ENCODE measurements around the gene NAP1L4. TPM values are rescaled to one million over a fixed set of nuclear protein-coding genes. Genes with fewer than 3 reads are reported as not detected.

Gene NAP1L4
- total and polyA plus RNA-seq, 2 donors = 133 to 157 TPM

GRCh38 chr11:2990617-2991451 lies 1.3 kb downstream of the NAP1L4 start:
- H3K27me3 ChIP-seq (ENCODE audit: control insufficient read depth in 2 of 2, insufficient read depth in 1 of 2, low read length in 1 of 2) = no peaks in the 10 kb centered on the region
- peaks cover 0 to 5% of the 10 kb centered on the region in 2 donors for H3K36me3 ChIP-seq (ENCODE audit: control insufficient read depth in 2 of 2, insufficient read depth in 2 of 2, low read length in 1 of 2)
- H3K4me3 ChIP-seq (ENCODE audit: low read length in 2 of 2) = peak overlapping the region; percentile 78 to 90
- peak overlapping the region; percentile 83 to 97 for H3K27ac ChIP-seq (ENCODE audit: low read depth in 1 of 2, low read length in 1 of 2)
- H3K4me1 ChIP-seq (ENCODE audit: control insufficient read depth in 2 of 2, insufficient read depth in 2 of 2, low read length in 2 of 2) = peaks cover 10 to 34% of the 10 kb centered on the region in 2 donors
- 2% methylated on average over 17 of the region's 17 CpGs for WGBS
- no peaks in the 10 kb centered on the region for H3K9me3 ChIP-seq (ENCODE audit: control insufficient read depth in 2 of 2, insufficient read depth in 1 of 2, low read length in 1 of 2)
- peak in 5 of 9 donors; percentile 22 to 61 (median 27) for DNase-seq (ENCODE audit: low read depth in 6 of 9, low spot score in 9 of 9)

- H3K4me3 ChIP-seq (ENCODE audit: low read length in 2 of 2) = peak overlapping the region; percentile 37 to 78
- H3K36me3 ChIP-seq (ENCODE audit: control insufficient read depth in 2 of 2, insufficient read depth in 2 of 2, low read length in 1 of 2) = peaks cover 0 to 5% of the 10 kb centered on the region in 2 donors
- H3K4me1 ChIP-seq (ENCODE audit: control insufficient read depth in 2 of 2, insufficient read depth in 2 of 2, low read length in 2 of 2) = peaks cover 10 to 34% of the 10 kb centered on the region in 2 donors
- DNase-seq (ENCODE audit: low read depth in 6 of 9, low spot score in 9 of 9) = peak in 3 of 9 donors; percentile 4 to 25 (median 6)
- WGBS = 53% methylated on average over 3 of the region's 3 CpGs
- H3K9me3 ChIP-seq (ENCODE audit: control insufficient read depth in 2 of 2, insufficient read depth in 1 of 2, low read length in 1 of 2) = no peaks in the 10 kb centered on the region
- H3K27ac ChIP-seq (ENCODE audit: low read depth in 1 of 2, low read length in 1 of 2) = peak overlapping the region in 1 of 2 donors; percentile 93
- no peaks in the 10 kb centered on the region for H3K27me3 ChIP-seq (ENCODE audit: control insufficient read depth in 2 of 2, insufficient read depth in 1 of 2, low read length in 1 of 2)
Observed at GRCh38 chr11:2989551-2989950, 2.6 kb downstream of the NAP1L4 start.

- peaks cover 10 to 34% of the 10 kb centered on the region in 2 donors for H3K4me1 ChIP-seq (ENCODE audit: control insufficient read depth in 2 of 2, insufficient read depth in 2 of 2, low read length in 2 of 2)
- H3K36me3 ChIP-seq (ENCODE audit: control insufficient read depth in 2 of 2, insufficient read depth in 2 of 2, low read length in 1 of 2) = peaks cover under 1 to 8% of the 10 kb centered on the region in 2 donors
- peak overlapping the region; percentile 37 to 78 for H3K4me3 ChIP-seq (ENCODE audit: low read length in 2 of 2)
- 13% methylated on average over 4 of the region's 4 CpGs for WGBS
- H3K27me3 ChIP-seq (ENCODE audit: control insufficient read depth in 2 of 2, insufficient read depth in 1 of 2, low read length in 1 of 2) = no peaks in the 10 kb centered on the region
- peak overlapping the region; percentile 93 to 95 for H3K27ac ChIP-seq (ENCODE audit: low read depth in 1 of 2, low read length in 1 of 2)
- DNase-seq (ENCODE audit: low read depth in 6 of 9, low spot score in 9 of 9) = peak in 4 of 9 donors; percentile 12 to 53 (median 32)
- H3K9me3 ChIP-seq (ENCODE audit: control insufficient read depth in 2 of 2, insufficient read depth in 1 of 2, low read length in 1 of 2) = no peaks in the 10 kb centered on the region
Observed at GRCh38 chr11:2989006-2989405, 3.1 kb downstream of the NAP1L4 start.

- Histone ChIP-seq H3K4me1 (ENCODE audit: control insufficient read depth in 2 of 2, insufficient read depth in 2 of 2, low read length in 2 of 2) (peaks cover 10 to 37% of the 10 kb centered on the region in 2 donors), H3K9me3 (ENCODE audit: control insufficient read depth in 2 of 2, insufficient read depth in 1 of 2, low read length in 1 of 2) (no peaks in the 10 kb centered on the region), H3K27me3 (ENCODE audit: control insufficient read depth in 2 of 2, insufficient read depth in 1 of 2, low read length in 1 of 2) (no peaks in the 10 kb centered on the region), H3K27ac (ENCODE audit: low read depth in 1 of 2, low read length in 1 of 2) (peak overlapping the region; percentile 93 to 95), H3K4me3 (ENCODE audit: low read length in 2 of 2) (peak overlapping the region; percentile 37 to 78), H3K36me3 (ENCODE audit: control insufficient read depth in 2 of 2, insufficient read depth in 2 of 2, low read length in 1 of 2) (peaks cover 9 to 14% of the 10 kb centered on the region in 2 donors)
- 11% methylated on average over 11 of the region's 11 CpGs for WGBS
- peak in 7 of 9 donors; percentile 16 to 79 (median 52) for DNase-seq (ENCODE audit: low read depth in 6 of 9, low spot score in 9 of 9)
Observed at GRCh38 chr11:2987881-2988861, 4.0 kb downstream of the NAP1L4 start.

- H3K4me3 ChIP-seq (ENCODE audit: low read length in 2 of 2) = no peak overlapping the region
- H3K4me1 ChIP-seq (ENCODE audit: control insufficient read depth in 2 of 2, insufficient read depth in 2 of 2, low read length in 2 of 2) = peaks cover 3 to 24% of the 10 kb centered on the region in 2 donors
- no peaks in the 10 kb centered on the region for H3K9me3 ChIP-seq (ENCODE audit: control insufficient read depth in 2 of 2, insufficient read depth in 1 of 2, low read length in 1 of 2)
- H3K27ac ChIP-seq (ENCODE audit: low read depth in 1 of 2, low read length in 1 of 2) = no peak overlapping the region
- peaks cover 10 to 20% of the 10 kb centered on the region in 2 donors for H3K36me3 ChIP-seq (ENCODE audit: control insufficient read depth in 2 of 2, insufficient read depth in 2 of 2, low read length in 1 of 2)
- no peak for DNase-seq (ENCODE audit: low read depth in 6 of 9, low spot score in 9 of 9)
- 98% methylated on average over 4 of the region's 4 CpGs for WGBS
- H3K27me3 ChIP-seq (ENCODE audit: control insufficient read depth in 2 of 2, insufficient read depth in 1 of 2, low read length in 1 of 2) = no peaks in the 10 kb centered on the region
Observed at GRCh38 chr11:2983908-2984307, 8.2 kb downstream of the NAP1L4 start.

- H3K36me3 ChIP-seq (ENCODE audit: control insufficient read depth in 2 of 2, insufficient read depth in 2 of 2, low read length in 1 of 2) = peaks cover 10 to 37% of the 10 kb centered on the region in 2 donors
- no peak overlapping the region for H3K4me3 ChIP-seq (ENCODE audit: low read length in 2 of 2)
- H3K27me3 ChIP-seq (ENCODE audit: control insufficient read depth in 2 of 2, insufficient read depth in 1 of 2, low read length in 1 of 2) = no peaks in the 10 kb centered on the region
- H3K9me3 ChIP-seq (ENCODE audit: control insufficient read depth in 2 of 2, insufficient read depth in 1 of 2, low read length in 1 of 2) = no peaks in the 10 kb centered on the region
- WGBS = 94% methylated on average over 2 of the region's 2 CpGs
- DNase-seq (ENCODE audit: low read depth in 6 of 9, low spot score in 9 of 9) = no peak
- no peak overlapping the region for H3K27ac ChIP-seq (ENCODE audit: low read depth in 1 of 2, low read length in 1 of 2)
- peaks cover 1 to 10% of the 10 kb centered on the region in 2 donors for H3K4me1 ChIP-seq (ENCODE audit: control insufficient read depth in 2 of 2, insufficient read depth in 2 of 2, low read length in 2 of 2)
Observed at GRCh38 chr11:2982214-2982613, 9.9 kb downstream of the NAP1L4 start.

GRCh38 chr11:2981130-2981529 lies 11.0 kb downstream of the NAP1L4 start:
- H3K4me3 ChIP-seq (ENCODE audit: low read length in 2 of 2) = no peak overlapping the region
- H3K27me3 ChIP-seq (ENCODE audit: control insufficient read depth in 2 of 2, insufficient read depth in 1 of 2, low read length in 1 of 2) = no peaks in the 10 kb centered on the region
- DNase-seq (ENCODE audit: low read depth in 6 of 9, low spot score in 9 of 9) = no peak
- H3K27ac ChIP-seq (ENCODE audit: low read depth in 1 of 2, low read length in 1 of 2) = no peak overlapping the region
- no peaks in the 10 kb centered on the region for H3K9me3 ChIP-seq (ENCODE audit: control insufficient read depth in 2 of 2, insufficient read depth in 1 of 2, low read length in 1 of 2)
- peaks cover 0 to 4% of the 10 kb centered on the region in 2 donors for H3K4me1 ChIP-seq (ENCODE audit: control insufficient read depth in 2 of 2, insufficient read depth in 2 of 2, low read length in 2 of 2)
- peaks cover 20 to 43% of the 10 kb centered on the region in 2 donors for H3K36me3 ChIP-seq (ENCODE audit: control insufficient read depth in 2 of 2, insufficient read depth in 2 of 2, low read length in 1 of 2)
- WGBS = 98% methylated on average over 8 of the region's 8 CpGs

GRCh38 chr11:2980168-2980840 lies 11.8 kb downstream of the NAP1L4 start:
- Histone ChIP-seq H3K4me1 (ENCODE audit: control insufficient read depth in 2 of 2, insufficient read depth in 2 of 2, low read length in 2 of 2) (peaks cover 0 to 4% of the 10 kb centered on the region in 2 donors), H3K27ac (ENCODE audit: low read depth in 1 of 2, low read length in 1 of 2) (no peak overlapping the region)

More at GRCh38 chr11:2980168-2980840, 11.8 kb downstream of the NAP1L4 start:
- Histone ChIP-seq H3K36me3 (ENCODE audit: control insufficient read depth in 2 of 2, insufficient read depth in 2 of 2, low read length in 1 of 2) (peaks cover 26 to 51% of the 10 kb centered on the region in 2 donors), H3K9me3 (ENCODE audit: control insufficient read depth in 2 of 2, insufficient read depth in 1 of 2, low read length in 1 of 2) (no peaks in the 10 kb centered on the region), H3K4me3 (ENCODE audit: low read length in 2 of 2) (no peak overlapping the region), H3K27me3 (ENCODE audit: control insufficient read depth in 2 of 2, insufficient read depth in 1 of 2, low read length in 1 of 2) (no peaks in the 10 kb centered on the region)
- 74% methylated on average over 6 of the region's 6 CpGs for WGBS
- no peak for DNase-seq (ENCODE audit: low read depth in 6 of 9, low spot score in 9 of 9)

Measured in thymus (tissue), 11 donors.